HUES64 (cell line): ENCODE data around the gene TUSC1.
"Not testable (repeated sequence)": the region's sequence is repeated elsewhere in the genome, so short reads cannot be mapped to it uniquely, and the experiment has no call there.

ENCODE experiments used
- H3K27ac ChIP-seq: 2 replicates; pipeline ENCODE4 v1.7.0; 2013; ENCODE audit warnings: low read depth, low read length, inconsistent platforms
- H3K27me3 ChIP-seq: 2 replicates; pipeline ENCODE4 v1.6.1; 2013; ENCODE audit warnings: mild to moderate bottlenecking, low read length; ENCODE audit not compliant: insufficient read depth
- H3K36me3 ChIP-seq: 2 replicates; pipeline ENCODE4 v1.6.1; 2013; ENCODE audit warnings: mild to moderate bottlenecking, low read length; ENCODE audit not compliant: insufficient read depth
- H3K4me1 ChIP-seq: 2 replicates; pipeline ENCODE4 v1.6.1; 2013; ENCODE audit warnings: mild to moderate bottlenecking, low read length, moderate library complexity; ENCODE audit not compliant: insufficient read depth
- H3K4me3 ChIP-seq: 2 replicates; pipeline ENCODE4 v1.5.1; 2013; ENCODE audit warnings: mild to moderate bottlenecking, low read length, moderate library complexity
- H3K9ac ChIP-seq: 2 replicates; pipeline ENCODE4 v1.6.1; 2013; ENCODE audit warnings: mild to moderate bottlenecking, low read depth, low read length
- H3K9me3 ChIP-seq: 2 replicates; pipeline ENCODE4 v1.6.1; 2013; ENCODE audit warnings: low read depth, low read length; ENCODE audit not compliant: insufficient read depth
- WGBS: fragments of 150-250, 120-280 bp; methylation state at CpG from one replicate; pipeline ENCODE4 v1.1.7; 2013; ENCODE audit warnings: missing lambda C conversion rate; 5-methylcytosine and 5-hydroxymethylcytosine counted together

Gene TUSC1

DNA sequence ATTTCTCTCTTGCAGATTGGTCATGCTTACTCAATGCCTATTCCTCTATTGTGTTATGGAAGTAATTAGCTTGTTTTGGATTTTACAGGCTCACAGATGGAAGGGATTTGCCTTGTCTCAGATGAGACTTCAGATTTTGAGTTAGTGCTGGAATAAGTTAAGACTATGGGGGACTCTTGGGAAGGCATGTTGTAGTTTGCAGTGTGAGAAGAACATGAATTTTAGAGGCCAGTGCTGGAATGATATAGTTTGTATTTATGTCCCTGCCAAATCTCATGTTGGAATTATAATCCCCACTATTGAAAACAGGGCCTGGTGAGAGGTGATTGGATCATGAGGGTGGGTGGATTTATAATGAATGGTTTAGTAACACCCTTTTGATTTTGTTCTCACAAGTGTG, 6.1 kb upstream of the TUSC1 start:
- no peaks in the 10 kb centered on the region for H3K27me3 ChIP-seq
- H3K4me1 ChIP-seq, result no peaks in the 10 kb centered on the region
- H3K9me3 ChIP-seq, result no peaks in the 10 kb centered on the region
- no peak overlapping the region for H3K27ac ChIP-seq
- no peak overlapping the region for H3K4me3 ChIP-seq
- no peak overlapping the region for H3K9ac ChIP-seq
- no peaks in the 10 kb centered on the region for H3K36me3 ChIP-seq

GRCh38 chr9:25681266-25681665, 3.0 kb upstream of the TUSC1 start:
- WGBS, result 90% methylated on average over 3 of the region's 4 CpGs
- H3K36me3 ChIP-seq, result no peaks in the 10 kb centered on the region
- no peak overlapping the region for H3K4me3 ChIP-seq
- no peak overlapping the region for H3K9ac ChIP-seq
- H3K4me1 ChIP-seq, result 0 out of 2 replicates have a peak, but pooled peaks cover 4% of the 10 kb centered on the region
- peaks cover 3% of the 10 kb centered on the region for H3K27me3 ChIP-seq
- H3K27ac ChIP-seq, result no peak overlapping the region
- no peaks in the 10 kb centered on the region for H3K9me3 ChIP-seq

- H3K36me3 ChIP-seq, result no peaks in the 10 kb centered on the region
- H3K27me3 ChIP-seq, result peaks cover 3% of the 10 kb centered on the region
- peaks cover 13% of the 10 kb centered on the region for H3K4me1 ChIP-seq
- H3K4me3 ChIP-seq, result peak overlapping the region; percentile 72
- 81% methylated on average over 4 of the region's 4 CpGs for WGBS
- H3K9ac ChIP-seq, result no peak overlapping the region
- H3K9me3 ChIP-seq, result no peaks in the 10 kb centered on the region
- H3K27ac ChIP-seq, result no peak overlapping the region
Measured at GRCh38 chr9:25678846-25679360, 659 bp upstream of the TUSC1 start.

GRCh38 chr9:25677301-25678146, 720 bp downstream of the TUSC1 start:
- Histone ChIP-seq H3K27ac (peak overlapping the region; percentile 76; the same call in 1 of the 2 replicates), H3K9ac (peak overlapping the region; percentile 90), H3K9me3 (no peaks in the 10 kb centered on the region), H3K36me3 (no peaks in the 10 kb centered on the region), H3K4me3 (peak overlapping the region; percentile 72), H3K27me3 (peaks cover 3% of the 10 kb centered on the region), H3K4me1 (peaks cover 13% of the 10 kb centered on the region)
- 15% methylated on average over 77 of the region's 77 CpGs for WGBS

- H3K9ac ChIP-seq, H3K4me3 ChIP-seq, H3K27me3 ChIP-seq, H3K36me3 ChIP-seq, H3K9me3 ChIP-seq: not testable (repeated sequence)
- Histone ChIP-seq H3K4me1 (peaks cover 13% of the 10 kb centered on the region), H3K27ac (peak overlapping the region; percentile 26; the same call in 1 of the 2 replicates)
- WGBS, result 38% methylated on average over 2 of the region's 2 CpGs
Measured at GRCh38 chr9:25675858-25676257, 2.4 kb downstream of the TUSC1 start.

- H3K27ac ChIP-seq, result no peak overlapping the region
- H3K27me3 ChIP-seq, result no peaks in the 10 kb centered on the region
- H3K4me1 ChIP-seq, result peaks cover 9% of the 10 kb centered on the region; the same call in 1 of the 2 replicates
- H3K9me3 ChIP-seq, result no peaks in the 10 kb centered on the region
- H3K9ac ChIP-seq, result no peak overlapping the region
- H3K4me3 ChIP-seq, result no peak overlapping the region
- WGBS, result 100% methylated on average over 2 of the region's 2 CpGs
- no peaks in the 10 kb centered on the region for H3K36me3 ChIP-seq
Measured at GRCh38 chr9:25658571-25658970, 19.7 kb downstream of the TUSC1 start.

GRCh38 chr9:25654417-25654816, 23.8 kb downstream of the TUSC1 start:
- Histone ChIP-seq H3K36me3 (no peaks in the 10 kb centered on the region), H3K4me3 (no peak overlapping the region), H3K27me3 (no peaks in the 10 kb centered on the region), H3K9ac (no peak overlapping the region), H3K4me1 (peaks cover 9% of the 10 kb centered on the region; the same call in 1 of the 2 replicates), H3K9me3 (no peaks in the 10 kb centered on the region), H3K27ac (no peak overlapping the region; the same call in 1 of the 2 replicates)
- 90% methylated on average over 2 of the region's 2 CpGs for WGBS

DNA sequence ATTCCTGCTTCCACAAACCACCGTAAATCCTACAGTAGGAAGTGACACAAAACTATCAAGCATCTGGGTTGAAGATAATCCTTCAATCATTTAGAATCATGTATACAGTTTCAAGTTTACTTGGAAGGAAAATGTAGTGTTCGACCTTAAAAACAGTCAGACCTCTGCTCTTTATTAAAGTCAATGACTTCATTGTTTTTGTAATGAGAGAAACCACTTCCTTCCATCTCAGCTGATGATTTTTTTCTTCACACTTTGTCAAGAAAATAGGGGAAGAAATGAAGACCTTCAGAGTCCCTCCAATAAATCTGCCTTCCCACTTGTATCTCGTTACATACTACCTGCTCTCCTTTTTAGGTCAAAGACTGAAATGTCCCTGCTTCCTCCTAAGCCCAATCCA, 30.1 kb downstream of the TUSC1 start:
- 99% methylated on average over 2 of the region's 3 CpGs for whole genome bisulfite sequencing
- H3K4me1 ChIP-seq, result no peaks in the 10 kb centered on the region
- H3K27ac ChIP-seq, result no peak overlapping the region
- no peaks in the 10 kb centered on the region for H3K27me3 ChIP-seq
- H3K36me3 ChIP-seq, result no peaks in the 10 kb centered on the region
- no peak overlapping the region for H3K4me3 ChIP-seq
- H3K9me3 ChIP-seq, result no peaks in the 10 kb centered on the region
- no peak overlapping the region for H3K9ac ChIP-seq

DNA sequence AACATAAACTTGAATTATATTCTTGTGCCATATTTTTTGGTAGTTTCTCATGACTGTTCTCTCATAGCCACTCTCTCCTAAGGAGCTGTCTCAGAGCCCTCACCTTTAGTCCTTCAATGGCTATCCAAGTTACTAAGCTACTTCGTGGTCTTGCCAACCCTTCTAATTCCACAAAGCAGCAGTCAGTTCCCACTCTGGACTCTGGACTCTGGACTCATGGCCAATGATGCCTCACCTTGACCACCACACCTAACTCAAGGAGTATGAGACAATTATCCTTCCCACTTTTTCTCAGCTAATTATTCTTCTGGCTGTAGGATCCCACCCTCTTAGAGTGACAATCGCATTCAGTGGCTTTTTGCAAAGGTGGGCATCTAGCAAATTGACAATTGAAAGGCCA, 42.2 kb downstream of the TUSC1 start:
- H3K27ac ChIP-seq, result no peak overlapping the region
- H3K36me3 ChIP-seq, result no peaks in the 10 kb centered on the region
- no peak overlapping the region for H3K9ac ChIP-seq
- 87% methylated on average over 2 of the region's 2 CpGs for WGBS
- H3K4me1 ChIP-seq, result no peaks in the 10 kb centered on the region
- H3K4me3 ChIP-seq, result no peak overlapping the region
- no peaks in the 10 kb centered on the region for H3K9me3 ChIP-seq
- no peaks in the 10 kb centered on the region for H3K27me3 ChIP-seq

DNA sequence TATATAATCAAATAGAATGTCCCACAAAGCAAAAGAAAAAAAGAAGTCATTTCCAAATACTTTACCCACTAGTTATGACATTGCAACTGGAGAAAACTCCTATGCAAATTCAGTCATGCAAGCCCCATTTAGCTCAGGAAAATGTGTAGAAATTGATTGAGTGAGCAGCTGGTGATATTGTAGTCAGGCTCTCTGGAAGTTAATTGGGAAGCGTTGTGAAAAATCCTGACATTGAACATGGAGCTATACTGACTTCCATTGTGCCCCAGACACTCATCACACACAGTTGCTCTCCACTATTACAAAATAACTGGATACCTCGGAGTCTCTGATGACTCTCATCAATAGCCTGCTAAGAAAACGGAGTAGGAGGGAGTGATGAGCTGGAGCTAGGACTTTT, 49.0 kb downstream of the TUSC1 start:
- H3K4me1 ChIP-seq, result no peaks in the 10 kb centered on the region
- no peak overlapping the region for H3K4me3 ChIP-seq
- 75% methylated on average over 2 of the region's 3 CpGs for WGBS
- no peaks in the 10 kb centered on the region for H3K36me3 ChIP-seq
- no peak overlapping the region for H3K27ac ChIP-seq
- H3K9ac ChIP-seq, result no peak overlapping the region
- no peaks in the 10 kb centered on the region for H3K9me3 ChIP-seq
- H3K27me3 ChIP-seq, result no peaks in the 10 kb centered on the region
